ENCODE results near the gene CAMTA2. TPM values are rescaled to one million over a fixed set of nuclear protein-coding genes. Genes with fewer than 3 reads are reported as not detected.

The CAMTA2 gene
- 31.3 TPM for polyA plus RNA-seq (2012; ENCODE audit: insufficient read depth, insufficient read length, low read depth)

- no peaks in the 10 kb centered on the region for H3K27me3 ChIP-seq
- H3K9me3 ChIP-seq, result no peaks in the 10 kb centered on the region
- H3K36me3 ChIP-seq, result no peaks in the 10 kb centered on the region
- H3K4me1 ChIP-seq, result no peaks in the 10 kb centered on the region
- peak within 1 kb of the TSS; percentile 66 for H3K4me3 ChIP-seq (ENCODE audit: low read depth, low read length)
- TF ChIP-seq CTCF (IDR thresholded peaks at IDR 0.05; ENCODE audit: low read depth, low read length), result peak; percentile 60
- DNase-seq, result peak; percentile 82
Observed at GRCh38 chr17:4986951-4987766, at the start of gene CAMTA2. Gene CAMTA2 (minus strand): TSS chr17:4987675. CDS start chr17:4986222, 1,453 bp downstream.

GRCh38 chr17:5035315-5035714 lies 47.8 kb upstream of the CAMTA2 start, which contains the start of gene SLC52A1:
Gene SLC52A1 (minus strand): TSS chr17:5035426. CDS start chr17:5034606, 820 bp downstream.
- no peak for DNase-seq
- Histone ChIP-seq H3K9me3 (no peaks in the 10 kb centered on the region), H3K36me3 (no peaks in the 10 kb centered on the region), H3K27me3 (peaks cover 11% of the 10 kb centered on the region), H3K4me1 (no peaks in the 10 kb centered on the region), H3K4me3 (ENCODE audit: low read depth, low read length) (no peak within 1 kb of the TSS)
- no peak for TF ChIP-seq CTCF (IDR thresholded peaks at IDR 0.05; ENCODE audit: low read depth, low read length)

GRCh38 chr17:5034651-5035050 lies 47.2 kb upstream of the CAMTA2 start:
- Histone ChIP-seq H3K4me1 (no peaks in the 10 kb centered on the region), H3K9me3 (no peaks in the 10 kb centered on the region), H3K4me3 (ENCODE audit: low read depth, low read length) (no peak overlapping the region), H3K36me3 (no peaks in the 10 kb centered on the region), H3K27me3 (peaks cover 11% of the 10 kb centered on the region)
- TF ChIP-seq CTCF (IDR thresholded peaks at IDR 0.05; ENCODE audit: low read depth, low read length), result no peak
- no peak for DNase-seq

GRCh38 chr17:5034063-5034462 lies 46.6 kb upstream of the CAMTA2 start:
- no peak for DNase-seq
- Histone ChIP-seq H3K4me3 (ENCODE audit: low read depth, low read length) (no peak overlapping the region), H3K27me3 (peaks cover 11% of the 10 kb centered on the region), H3K36me3 (no peaks in the 10 kb centered on the region), H3K9me3 (no peaks in the 10 kb centered on the region), H3K4me1 (no peaks in the 10 kb centered on the region)
- TF ChIP-seq CTCF (IDR thresholded peaks at IDR 0.05; ENCODE audit: low read depth, low read length), result no peak

GRCh38 chr17:5033352-5034015 lies 46.0 kb upstream of the CAMTA2 start:
- no peaks in the 10 kb centered on the region for H3K4me1 ChIP-seq
- no peaks in the 10 kb centered on the region for H3K36me3 ChIP-seq
- peaks cover 11% of the 10 kb centered on the region for H3K27me3 ChIP-seq
- no peak for TF ChIP-seq CTCF (IDR thresholded peaks at IDR 0.05; ENCODE audit: low read depth, low read length)
- no peak overlapping the region for H3K4me3 ChIP-seq (ENCODE audit: low read depth, low read length)
- DNase-seq, result no peak
- H3K9me3 ChIP-seq, result no peaks in the 10 kb centered on the region

- no peaks in the 10 kb centered on the region for H3K9me3 ChIP-seq
- no peak for DNase-seq
Observed at GRCh38 chr17:5032865-5033264, 45.4 kb upstream of the CAMTA2 start.

More at GRCh38 chr17:5032865-5033264, 45.4 kb upstream of the CAMTA2 start:
- peaks cover 11% of the 10 kb centered on the region for H3K27me3 ChIP-seq
- no peaks in the 10 kb centered on the region for H3K36me3 ChIP-seq
- H3K4me1 ChIP-seq, result no peaks in the 10 kb centered on the region
- TF ChIP-seq CTCF (IDR thresholded peaks at IDR 0.05; ENCODE audit: low read depth, low read length), result no peak
- H3K4me3 ChIP-seq (ENCODE audit: low read depth, low read length), result no peak overlapping the region

All from BE2C (cell line).